NT2/D1 (cell line): Measurements from ENCODE around the gene NAALADL2.

Experiments
- SUZ12 ChIP-seq: IDR thresholded peaks from 2 replicates; pipeline ENCODE4 v1.6.1; 2011; ENCODE audit not compliant: insufficient read length, insufficient read depth; ENCODE audit errors: extremely low read depth
- YY1 ChIP-seq: IDR thresholded peaks from 2 replicates; pipeline ENCODE4 v1.6.1; 2011; ENCODE audit not compliant: insufficient read length, insufficient read depth
- ZNF274 ChIP-seq: IDR thresholded peaks from 2 replicates; pipeline ENCODE4 v1.6.1; 2011; ENCODE audit warnings: mild to moderate bottlenecking, low read depth, low read length

DNA sequence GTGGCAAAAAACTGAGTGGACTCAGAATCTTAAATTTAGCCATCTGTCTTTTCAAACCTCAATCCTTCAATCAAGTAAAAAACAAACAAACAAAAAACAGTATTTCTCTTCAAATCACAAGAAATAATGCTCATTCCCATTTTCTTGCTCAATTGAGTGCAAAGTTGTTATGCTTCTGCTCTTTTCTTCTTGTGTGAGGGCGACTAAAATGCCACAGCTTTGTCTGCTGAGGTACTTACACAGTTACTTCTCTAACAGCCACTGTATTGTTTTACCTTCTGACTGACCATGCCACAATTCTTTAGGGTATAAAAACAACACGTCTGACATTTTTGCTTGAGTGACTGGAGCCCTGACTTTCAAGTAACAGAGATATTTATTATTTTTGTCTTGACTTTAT is 617.4 kb downstream of the NAALADL2 start:
- TF ChIP-seq ZNF274 (no peak), YY1 (no peak), SUZ12 (no peak)
